Activated CD8-positive, alpha-beta memory T cell treated with anti-CD3 and anti-CD28 coated beads for 4 hours (primary cell): Measurements from ENCODE around the gene POP7.
A peak's percentile ranks its signal among the peaks of the same experiment; 100 is the strongest.
"Not testable (repeated sequence)": the region's sequence is repeated elsewhere in the genome, so short reads cannot be mapped to it uniquely, and the experiment has no call there.

ENCODE experiments used
- DNase-seq, 2 donors: peaks; one replicate each; pipeline ENCODE4 v3.0.0-alpha.2; 2020; ENCODE audit warnings: low read depth in 2 of 2

Gene POP7

GRCh38 chr7:100691676-100692577, 14.0 kb upstream of the POP7 start:
- DNase-seq, result peak; percentile 61 to 64

DNA sequence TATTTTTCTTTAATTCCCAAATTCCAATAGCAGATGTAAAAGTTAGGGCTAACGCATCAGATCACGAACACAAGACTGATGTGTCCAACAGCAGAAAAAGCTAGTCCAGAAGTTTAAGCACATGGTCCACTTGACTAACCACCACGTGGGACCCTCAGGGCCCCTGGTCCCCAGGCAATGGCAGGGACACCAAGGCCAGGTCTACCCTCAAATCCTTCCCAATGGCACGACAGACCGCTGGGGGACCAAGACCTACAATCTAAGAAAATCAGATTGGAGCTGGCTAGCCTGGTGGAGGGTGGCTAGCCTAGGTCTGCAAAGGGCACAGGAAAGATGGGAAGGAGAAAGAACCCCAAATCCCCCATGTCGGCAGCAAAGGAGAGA, 13.4 kb upstream of the POP7 start:
- no peak for DNase-seq

GRCh38 chr7:100693312-100694097, 12.4 kb upstream of the POP7 start:
- no peak for DNase-seq

DNA sequence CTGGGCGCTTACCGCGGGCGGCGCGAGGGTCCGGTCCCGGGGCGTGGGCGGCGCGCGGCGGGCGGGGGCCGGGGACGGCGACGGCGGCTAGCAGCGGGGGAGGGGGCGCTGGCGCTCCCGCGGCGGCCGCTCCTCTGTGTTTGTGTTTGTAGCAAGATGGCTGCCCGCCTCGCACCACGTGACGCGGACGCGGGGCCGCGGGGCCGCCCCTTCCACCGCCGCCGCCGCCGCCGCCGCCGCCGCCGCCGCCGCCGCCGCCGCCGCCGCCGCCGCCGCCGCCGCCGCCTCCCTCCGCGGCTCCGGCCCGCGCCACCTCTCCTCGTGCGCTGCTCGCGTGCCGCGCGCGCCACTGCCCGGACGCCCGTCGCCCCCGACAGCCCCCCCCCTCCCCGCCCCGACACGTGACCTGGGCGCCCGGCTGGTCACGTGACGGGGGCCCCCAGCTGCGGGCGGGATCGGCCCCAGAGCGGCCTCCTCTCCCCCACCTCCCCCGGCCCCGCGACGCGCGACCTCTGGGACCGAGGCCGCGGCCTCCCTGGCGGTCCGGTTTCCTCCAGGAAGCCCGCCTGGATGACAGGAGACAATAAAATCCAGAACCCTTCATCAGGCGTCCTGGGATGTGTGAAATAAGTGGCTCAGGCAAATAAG, 11.7 kb upstream of the POP7 start, which contains the start of gene GIGYF1:
Gene GIGYF1 (minus strand): TSS at position 153 of the 648 bp plus-strand sequence. CDS start 6,012 bp downstream, outside the sequence.
- DNase-seq, result peak in 1 of 2 donors; percentile 49

DNA sequence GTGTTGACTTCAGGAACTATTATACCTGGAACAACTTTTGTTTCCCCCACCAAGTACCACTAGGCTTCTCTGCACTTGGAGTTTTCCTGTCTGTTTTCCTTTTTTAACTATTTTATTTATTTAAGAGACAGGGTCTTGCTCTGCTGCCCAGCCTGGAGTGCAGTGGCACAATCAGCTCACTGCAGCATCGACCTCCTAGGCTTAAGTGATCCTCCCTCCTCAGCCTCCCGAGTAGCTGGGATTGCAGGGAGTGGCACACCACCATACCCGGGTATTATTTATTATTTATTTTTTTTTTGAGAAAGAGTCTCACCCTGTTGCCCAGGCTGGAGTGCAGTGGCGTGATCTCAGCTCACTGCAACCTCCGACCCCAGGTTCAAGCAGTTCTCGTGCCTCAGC, 9.8 kb upstream of the POP7 start:
- DNase-seq, result no peak

DNA sequence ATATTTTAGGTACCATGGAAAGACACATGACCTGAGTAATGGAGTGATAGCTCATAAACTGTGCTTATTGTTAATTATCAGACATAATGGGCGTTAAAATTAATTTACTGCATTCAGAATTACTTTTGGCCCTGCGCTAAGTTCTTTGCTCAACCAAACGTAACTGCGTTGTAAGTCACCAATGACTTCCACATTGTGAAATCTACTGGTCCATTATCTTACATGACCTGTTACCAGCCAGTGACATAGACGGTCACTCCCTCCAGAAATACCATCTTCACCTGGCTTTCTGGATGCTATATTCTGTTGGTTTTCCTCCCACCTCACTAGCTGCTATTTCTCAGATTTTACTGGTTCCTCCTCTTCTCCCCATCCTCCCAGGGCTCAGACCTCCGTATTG, 6.9 kb upstream of the POP7 start:
- DNase-seq, result no peak

GRCh38 chr7:100701089-100701488, 4.8 kb upstream of the POP7 start:
- DNase-seq, result not testable (repeated sequence)

- DNase-seq, result peak; percentile 58 to 61
These were observed 585 bp upstream of the POP7 start for GRCh38 chr7:100705320-100705752.

DNA sequence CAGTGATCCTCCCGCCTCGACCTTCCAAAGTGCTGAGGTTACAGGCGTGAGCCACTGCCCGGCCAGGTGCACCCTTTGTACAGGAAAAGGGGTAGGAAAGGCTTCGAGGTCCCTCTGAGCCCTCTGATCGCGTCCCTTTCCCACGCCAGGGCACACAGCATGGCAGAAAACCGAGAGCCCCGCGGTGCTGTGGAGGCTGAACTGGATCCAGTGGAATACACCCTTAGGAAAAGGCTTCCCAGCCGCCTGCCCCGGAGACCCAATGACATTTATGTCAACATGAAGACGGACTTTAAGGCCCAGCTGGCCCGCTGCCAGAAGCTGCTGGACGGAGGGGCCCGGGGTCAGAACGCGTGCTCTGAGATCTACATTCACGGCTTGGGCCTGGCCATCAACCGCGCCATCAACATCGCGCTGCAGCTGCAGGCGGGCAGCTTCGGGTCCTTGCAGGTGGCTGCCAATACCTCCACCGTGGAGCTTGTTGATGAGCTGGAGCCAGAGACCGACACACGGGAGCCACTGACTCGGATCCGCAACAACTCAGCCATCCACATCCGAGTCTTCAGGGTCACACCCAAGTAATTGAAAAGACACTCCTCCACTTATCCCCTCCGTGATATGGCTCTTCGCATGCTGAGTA, 871 bp downstream of the POP7 start:
- DNase-seq, result no peak

DNA sequence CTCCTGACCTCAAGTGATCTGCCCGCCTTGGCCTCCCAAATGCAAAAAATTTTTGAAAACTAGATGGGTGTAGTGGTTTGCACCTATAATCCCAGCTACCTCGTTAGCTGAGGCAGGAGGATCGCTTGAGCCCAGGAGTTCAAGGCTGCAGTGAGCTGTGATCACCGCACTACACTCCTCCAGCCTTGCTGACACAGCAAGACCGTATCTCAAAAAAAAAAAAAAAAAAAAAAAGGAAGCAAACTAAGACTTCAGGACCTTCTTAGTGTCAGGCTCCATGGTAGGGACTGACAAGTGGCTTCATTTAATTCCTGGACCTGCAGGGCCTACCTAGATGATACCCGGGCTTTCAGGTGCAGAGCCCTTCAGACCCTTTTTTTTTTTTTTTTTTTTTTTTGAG, 2.5 kb downstream of the POP7 start:
- no peak for DNase-seq

DNA sequence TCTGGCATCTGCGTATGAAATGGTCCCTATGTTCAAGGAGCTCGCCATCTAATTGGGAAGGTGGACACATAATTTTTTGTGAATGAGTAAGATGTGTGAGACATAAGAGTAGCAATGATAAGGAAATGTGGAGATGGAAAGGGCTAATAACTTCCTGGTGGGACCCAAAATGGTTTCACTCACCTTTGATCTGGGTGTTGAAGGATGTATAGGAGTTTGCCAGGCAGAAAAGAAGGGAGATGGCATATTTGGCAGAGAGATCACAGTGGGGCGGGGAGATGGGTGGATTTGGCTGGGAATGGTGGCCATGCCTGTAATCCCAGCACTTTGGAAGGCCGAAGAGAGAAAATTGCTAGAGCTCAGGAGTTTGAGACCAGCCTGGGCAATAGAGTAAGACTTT, 4.5 kb downstream of the POP7 start:
- DNase-seq, result no peak

DNA sequence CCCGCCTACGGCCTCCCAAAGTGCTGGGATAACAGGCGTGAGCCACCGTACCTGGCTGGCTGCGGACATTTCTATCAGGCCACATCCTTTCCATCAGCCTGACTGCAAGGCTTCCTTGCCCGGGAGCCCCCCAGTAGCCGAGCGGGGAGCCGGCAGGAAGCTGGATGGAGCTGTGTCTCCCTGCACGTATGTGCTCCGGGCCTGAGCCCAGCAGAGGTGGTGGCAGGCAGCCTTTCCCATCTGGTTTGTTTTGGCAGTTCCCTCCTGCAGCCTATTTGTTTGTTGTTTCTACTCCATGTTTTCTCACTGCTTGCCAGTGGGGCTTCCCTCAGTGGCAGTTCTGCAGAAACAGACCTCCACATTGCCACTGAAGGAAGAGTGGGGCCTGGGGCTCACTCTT, 5.4 kb downstream of the POP7 start:
- no peak for DNase-seq

- no peak for DNase-seq
These were observed 8.8 kb downstream of the POP7 start for GRCh38 chr7:100714725-100715124.

GRCh38 chr7:100717073-100717472, 11.2 kb downstream of the POP7 start:
- DNase-seq, result not testable (repeated sequence)

DNA sequence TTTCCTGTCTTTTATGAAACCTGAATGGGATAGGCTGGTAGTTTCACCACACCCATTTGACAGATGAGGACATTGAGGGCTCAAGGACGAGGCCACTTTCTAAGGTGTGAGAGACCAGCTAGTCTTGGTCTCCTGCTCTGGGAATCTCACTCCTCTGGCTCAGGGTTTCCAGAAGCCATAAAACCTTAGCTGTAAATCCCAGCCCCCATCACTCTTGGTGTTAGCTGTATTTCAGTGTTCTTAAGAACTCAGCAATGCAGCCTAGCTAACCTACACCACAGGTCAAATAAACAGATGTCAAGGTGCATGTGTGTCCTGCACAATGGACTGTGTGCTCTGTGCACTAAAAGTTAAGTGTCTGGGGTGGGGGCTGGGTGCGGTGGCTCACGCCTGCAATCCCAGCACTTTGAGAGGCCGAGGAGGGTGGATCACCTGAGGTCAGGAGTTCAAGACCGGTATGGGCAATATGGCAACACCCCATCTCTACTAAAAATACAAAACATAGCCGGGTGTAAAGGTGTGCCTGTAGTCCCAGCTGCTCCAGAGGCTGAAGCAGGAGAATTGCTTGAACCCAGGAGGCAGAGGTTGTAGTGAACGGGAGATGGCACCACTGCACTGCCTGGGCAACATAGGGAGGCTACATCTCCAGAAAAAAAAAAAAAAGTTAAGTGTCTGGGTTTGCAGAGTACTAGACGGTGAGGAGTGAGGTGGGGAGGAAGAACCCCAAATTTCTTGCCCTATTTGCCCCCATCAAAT, 13.8 kb downstream of the POP7 start:
- DNase-seq, result no peak

GRCh38 chr7:100720279-100720670, 14.4 kb downstream of the POP7 start, which contains the start of gene EPO:
Gene EPO (plus strand): TSS chr7:100720468. CDS start chr7:100720981, 513 bp downstream.
- DNase-seq, result no peak

DNA sequence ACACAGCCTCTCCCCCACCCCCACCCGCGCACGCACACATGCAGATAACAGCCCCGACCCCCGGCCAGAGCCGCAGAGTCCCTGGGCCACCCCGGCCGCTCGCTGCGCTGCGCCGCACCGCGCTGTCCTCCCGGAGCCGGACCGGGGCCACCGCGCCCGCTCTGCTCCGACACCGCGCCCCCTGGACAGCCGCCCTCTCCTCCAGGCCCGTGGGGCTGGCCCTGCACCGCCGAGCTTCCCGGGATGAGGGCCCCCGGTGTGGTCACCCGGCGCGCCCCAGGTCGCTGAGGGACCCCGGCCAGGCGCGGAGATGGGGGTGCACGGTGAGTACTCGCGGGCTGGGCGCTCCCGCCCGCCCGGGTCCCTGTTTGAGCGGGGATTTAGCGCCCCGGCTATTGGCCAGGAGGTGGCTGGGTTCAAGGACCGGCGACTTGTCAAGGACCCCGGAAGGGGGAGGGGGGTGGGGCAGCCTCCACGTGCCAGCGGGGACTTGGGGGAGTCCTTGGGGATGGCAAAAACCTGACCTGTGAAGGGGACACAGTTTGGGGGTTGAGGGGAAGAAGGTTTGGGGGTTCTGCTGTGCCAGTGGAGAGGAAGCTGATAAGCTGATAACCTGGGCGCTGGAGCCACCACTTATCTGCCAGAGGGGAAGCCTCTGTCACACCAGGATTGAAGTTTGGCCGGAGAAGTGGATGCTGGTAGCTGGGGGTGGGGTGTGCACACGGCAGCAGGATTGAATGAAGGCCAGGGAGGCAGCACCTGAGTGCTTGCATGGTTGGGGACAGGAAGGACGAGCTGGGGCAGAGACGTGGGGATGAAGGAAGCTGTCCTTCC, 15.0 kb downstream of the POP7 start:
- DNase-seq, result no peak

DNA sequence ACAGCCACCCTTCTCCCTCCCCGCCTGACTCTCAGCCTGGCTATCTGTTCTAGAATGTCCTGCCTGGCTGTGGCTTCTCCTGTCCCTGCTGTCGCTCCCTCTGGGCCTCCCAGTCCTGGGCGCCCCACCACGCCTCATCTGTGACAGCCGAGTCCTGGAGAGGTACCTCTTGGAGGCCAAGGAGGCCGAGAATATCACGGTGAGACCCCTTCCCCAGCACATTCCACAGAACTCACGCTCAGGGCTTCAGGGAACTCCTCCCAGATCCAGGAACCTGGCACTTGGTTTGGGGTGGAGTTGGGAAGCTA, 15.5 kb downstream of the POP7 start:
- no peak for DNase-seq

DNA sequence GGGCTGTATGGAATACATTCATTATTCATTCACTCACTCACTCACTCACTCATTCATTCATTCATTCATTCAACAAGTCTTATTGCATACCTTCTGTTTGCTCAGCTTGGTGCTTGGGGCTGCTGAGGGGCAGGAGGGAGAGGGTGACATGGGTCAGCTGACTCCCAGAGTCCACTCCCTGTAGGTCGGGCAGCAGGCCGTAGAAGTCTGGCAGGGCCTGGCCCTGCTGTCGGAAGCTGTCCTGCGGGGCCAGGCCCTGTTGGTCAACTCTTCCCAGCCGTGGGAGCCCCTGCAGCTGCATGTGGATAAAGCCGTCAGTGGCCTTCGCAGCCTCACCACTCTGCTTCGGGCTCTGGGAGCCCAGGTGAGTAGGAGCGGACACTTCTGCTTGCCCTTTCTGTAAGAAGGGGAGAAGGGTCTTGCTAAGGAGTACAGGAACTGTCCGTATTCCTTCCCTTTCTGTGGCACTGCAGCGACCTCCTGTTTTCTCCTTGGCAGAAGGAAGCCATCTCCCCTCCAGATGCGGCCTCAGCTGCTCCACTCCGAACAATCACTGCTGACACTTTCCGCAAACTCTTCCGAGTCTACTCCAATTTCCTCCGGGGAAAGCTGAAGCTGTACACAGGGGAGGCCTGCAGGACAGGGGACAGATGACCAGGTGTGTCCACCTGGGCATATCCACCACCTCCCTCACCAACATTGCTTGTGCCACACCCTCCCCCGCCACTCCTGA, 16.7 kb downstream of the POP7 start:
- no peak for DNase-seq
